ENCODE data around the gene ADARB1. TPM values are rescaled to one million over a fixed set of nuclear protein-coding genes. Genes with fewer than 3 reads are reported as not detected.

ADARB1 gene
- total RNA-seq, 2 experiments from 2014 or later: 6.6 to 20.5 TPM

- DNase-seq (ENCODE audit: low spot score): no peak
- CTCF ChIA-PET (ENCODE audit: unreplicated experiment): no interaction called here
Measured at GRCh38 chr21:45210461-45210983, 136.1 kb downstream of the ADARB1 start.

DNA sequence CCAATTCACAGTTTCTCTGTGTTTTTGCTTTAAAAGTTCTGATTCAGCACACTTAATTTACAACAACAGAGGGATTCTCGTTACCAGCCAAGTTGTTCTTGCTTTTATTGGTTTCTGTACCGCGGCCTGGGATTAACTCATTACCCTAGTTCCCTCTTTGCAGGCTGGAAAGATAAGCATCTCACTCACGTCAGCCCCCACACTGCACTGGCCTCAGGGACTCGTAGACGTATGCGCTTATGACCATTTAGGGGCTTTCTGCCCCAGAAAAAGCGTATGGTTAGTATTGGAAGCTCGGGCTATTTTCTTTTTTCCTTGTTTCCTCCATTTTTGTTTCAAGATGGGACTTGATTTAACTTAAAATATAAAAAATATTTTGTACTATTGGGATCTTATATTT, 137.3 kb downstream of the ADARB1 start:
- no TSS peak for BruUV-seq (replicated peaks)
- no peaks in the 10 kb centered on the region for H3K9me2 ChIP-seq (ENCODE audit: insufficient read depth, low read length)
- no peaks in the 10 kb centered on the region for H4K20me1 ChIP-seq (ENCODE audit: insufficient read depth, low read length)
- peaks cover 5% of the 10 kb centered on the region; the same call in 1 of the 2 replicates for H3K9me3 ChIP-seq (ENCODE audit: low read length)
- TF ChIP-seq, protein P1, sequence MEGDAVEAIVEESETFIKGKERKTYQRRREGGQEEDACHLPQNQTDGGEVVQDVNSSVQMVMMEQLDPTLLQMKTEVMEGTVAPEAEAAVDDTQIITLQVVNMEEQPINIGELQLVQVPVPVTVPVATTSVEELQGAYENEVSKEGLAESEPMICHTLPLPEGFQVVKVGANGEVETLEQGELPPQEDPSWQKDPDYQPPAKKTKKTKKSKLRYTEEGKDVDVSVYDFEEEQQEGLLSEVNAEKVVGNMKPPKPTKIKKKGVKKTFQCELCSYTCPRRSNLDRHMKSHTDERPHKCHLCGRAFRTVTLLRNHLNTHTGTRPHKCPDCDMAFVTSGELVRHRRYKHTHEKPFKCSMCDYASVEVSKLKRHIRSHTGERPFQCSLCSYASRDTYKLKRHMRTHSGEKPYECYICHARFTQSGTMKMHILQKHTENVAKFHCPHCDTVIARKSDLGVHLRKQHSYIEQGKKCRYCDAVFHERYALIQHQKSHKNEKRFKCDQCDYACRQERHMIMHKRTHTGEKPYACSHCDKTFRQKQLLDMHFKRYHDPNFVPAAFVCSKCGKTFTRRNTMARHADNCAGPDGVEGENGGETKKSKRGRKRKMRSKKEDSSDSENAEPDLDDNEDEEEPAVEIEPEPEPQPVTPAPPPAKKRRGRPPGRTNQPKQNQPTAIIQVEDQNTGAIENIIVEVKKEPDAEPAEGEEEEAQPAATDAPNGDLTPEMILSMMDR (conservative IDR thresholded peaks at IDR 0.05; ENCODE audit: low read length): no peak
- no peak for TF ChIP-seq EZH2phosphoT487 (IDR thresholded peaks at IDR 0.05; ENCODE audit: borderline replicate concordance, low read depth, low read length)
- H3K36me3 ChIP-seq (ENCODE audit: insufficient read depth, low read length): no peaks in the 10 kb centered on the region
- no peak overlapping the region for H2AFZ ChIP-seq (ENCODE audit: low read length)
- ChIA-PET CTCF (ENCODE audit: unreplicated experiment) (no interaction called here), POLR2A (no interaction called here)
- H3K4me1 ChIP-seq (ENCODE audit: insufficient read depth, low read length, poor library complexity, severe bottlenecking): no peaks in the 10 kb centered on the region
- no peak for DNase-seq (ENCODE audit: low spot score)
- H3K27ac ChIP-seq (ENCODE audit: low read depth, low read length, poor library complexity, severe bottlenecking): no peak overlapping the region
- H3K4me2 ChIP-seq (ENCODE audit: low read length): no peak overlapping the region
- H3K79me2 ChIP-seq (ENCODE audit: insufficient read depth, low read depth, low read length): no peaks in the 10 kb centered on the region
- intact Hi-C loops (cut with micrococcal nuclease; ENCODE audit: unreplicated experiment): no loop called here
- no peak overlapping the region for H3K4me3 ChIP-seq (ENCODE audit: low read depth, low read length, poor library complexity, severe bottlenecking)

More at GRCh38 chr21:45210461-45210983, 136.1 kb downstream of the ADARB1 start:
- no peak overlapping the region for H2AFZ ChIP-seq (ENCODE audit: low read length)
- no peak overlapping the region for H3K4me2 ChIP-seq (ENCODE audit: low read length)
- no peaks in the 10 kb centered on the region for H3K4me1 ChIP-seq (ENCODE audit: insufficient read depth, low read length, poor library complexity, severe bottlenecking)
- intact Hi-C loops (cut with micrococcal nuclease; ENCODE audit: unreplicated experiment): no loop called here
- no peaks in the 10 kb centered on the region for H3K9me2 ChIP-seq (ENCODE audit: insufficient read depth, low read length)
- H3K4me3 ChIP-seq (ENCODE audit: low read depth, low read length, poor library complexity, severe bottlenecking): no peak overlapping the region
- POLR2A ChIA-PET: no interaction called here
- no peaks in the 10 kb centered on the region for H4K20me1 ChIP-seq (ENCODE audit: insufficient read depth, low read length)
- no peaks in the 10 kb centered on the region for H3K79me2 ChIP-seq (ENCODE audit: insufficient read depth, low read depth, low read length)
- H3K9me3 ChIP-seq (ENCODE audit: low read length): no peaks in the 10 kb centered on the region
- no peak overlapping the region for H3K27ac ChIP-seq (ENCODE audit: low read depth, low read length, poor library complexity, severe bottlenecking)
- no TSS peak for BruUV-seq (replicated peaks)
- H3K36me3 ChIP-seq (ENCODE audit: insufficient read depth, low read length): no peaks in the 10 kb centered on the region
- TF ChIP-seq, protein P1 (conservative IDR thresholded peaks at IDR 0.05; ENCODE audit: low read length): no peak
- TF ChIP-seq EZH2phosphoT487 (IDR thresholded peaks at IDR 0.05; ENCODE audit: borderline replicate concordance, low read depth, low read length): no peak

- Histone ChIP-seq H3K4me2 (ENCODE audit: low read length) (no peak overlapping the region), H3K4me1 (ENCODE audit: insufficient read depth, low read length, poor library complexity, severe bottlenecking) (no peaks in the 10 kb centered on the region), H3K4me3 (ENCODE audit: low read depth, low read length, poor library complexity, severe bottlenecking) (no peak overlapping the region), H4K20me1 (ENCODE audit: insufficient read depth, low read length) (no peaks in the 10 kb centered on the region), H3K36me3 (ENCODE audit: insufficient read depth, low read length) (no peaks in the 10 kb centered on the region), H3K79me2 (ENCODE audit: insufficient read depth, low read depth, low read length) (no peaks in the 10 kb centered on the region), H3K27ac (ENCODE audit: low read depth, low read length, poor library complexity, severe bottlenecking) (no peak overlapping the region), H3K9me3 (ENCODE audit: low read length) (peaks cover 9% of the 10 kb centered on the region; the same call in 1 of the 2 replicates), H3K9me2 (ENCODE audit: insufficient read depth, low read length) (no peaks in the 10 kb centered on the region), H2AFZ (ENCODE audit: low read length) (no peak overlapping the region)
- ChIA-PET POLR2A (no interaction called here), CTCF (ENCODE audit: unreplicated experiment) (no interaction called here)
- no peak for DNase-seq (ENCODE audit: low spot score)
- no TSS peak for BruUV-seq (replicated peaks)
- intact Hi-C loops (cut with micrococcal nuclease; ENCODE audit: unreplicated experiment): no loop called here
- TF ChIP-seq, protein P1 (conservative IDR thresholded peaks at IDR 0.05; ENCODE audit: low read length): no peak
- no peak for TF ChIP-seq EZH2phosphoT487 (IDR thresholded peaks at IDR 0.05; ENCODE audit: borderline replicate concordance, low read depth, low read length)
Measured at GRCh38 chr21:45213392-45213791, 139.0 kb downstream of the ADARB1 start.

All from OCI-LY7 (cell line).